H9 (cell line): Measurements from ENCODE around the gene CERS4. TPM values are rescaled to one million over a fixed set of nuclear protein-coding genes. Genes with fewer than 3 reads are reported as not detected.

Experiments
- DNase-seq: peaks from one replicate; pipeline ENCODE4 v3.0.0-alpha.2; 2017
- H2AFZ ChIP-seq: one replicate; pipeline ENCODE4 v1.6.1; 2013; ENCODE audit warnings: mild to moderate bottlenecking, low read length, control low read depth, moderate library complexity
- H2AK5ac ChIP-seq: 2 replicates; pipeline ENCODE4 v1.6.1; 2013; ENCODE audit warnings: low read length, control low read depth, mixed read lengths; ENCODE audit not compliant: insufficient read length
- H2BK120ac ChIP-seq: one replicate; pipeline ENCODE4 v1.6.1; 2013; ENCODE audit warnings: low read depth, mild to moderate bottlenecking, low read length, control low read depth, inconsistent platforms; ENCODE audit not compliant: poor library complexity, severe bottlenecking
- H2BK12ac ChIP-seq: 2 replicates; pipeline ENCODE4 v1.6.1; 2013; ENCODE audit warnings: low read length, control low read depth, mixed read lengths, low read depth; ENCODE audit not compliant: insufficient read length
- H2BK15ac ChIP-seq: 2 replicates; pipeline ENCODE4 v1.6.1; 2013; ENCODE audit warnings: low read depth, low read length, control low read depth
- H2BK20ac ChIP-seq: one replicate; pipeline ENCODE4 v1.6.1; 2013; ENCODE audit warnings: low read depth, mild to moderate bottlenecking, low read length, control low read depth, inconsistent platforms; ENCODE audit not compliant: poor library complexity, severe bottlenecking
- H2BK5ac ChIP-seq: 2 replicates; pipeline ENCODE4 v1.6.1; 2013; ENCODE audit warnings: low read length, control low read depth, mixed read lengths; ENCODE audit not compliant: insufficient read length
- H3K14ac ChIP-seq: 2 replicates; pipeline ENCODE4 v1.6.1; 2013; ENCODE audit warnings: low read length, control low read depth; ENCODE audit not compliant: insufficient read depth
- H3K18ac ChIP-seq: 2 replicates; pipeline ENCODE4 v1.6.1; 2013; ENCODE audit warnings: low read depth, mild to moderate bottlenecking, mixed read lengths, low read length, control low read depth; ENCODE audit not compliant: insufficient read length
- H3K23ac ChIP-seq: 2 replicates; pipeline ENCODE4 v1.6.1; 2013; ENCODE audit warnings: low read length, control low read depth, mixed read lengths, low read depth; ENCODE audit not compliant: insufficient read length
- H3K23me2 ChIP-seq: 2 replicates; pipeline ENCODE4 v1.6.1; 2013; ENCODE audit warnings: low read depth, mild to moderate bottlenecking, mixed read lengths, low read length, control low read depth; ENCODE audit not compliant: insufficient read length, poor library complexity, severe bottlenecking
- H3K27ac ChIP-seq: 2 replicates; pipeline ENCODE4 v1.5.1; 2013; ENCODE audit warnings: low read length, control low read depth, mixed read lengths, low read depth; ENCODE audit not compliant: insufficient read length
- H3K27me3 ChIP-seq: 2 replicates; pipeline ENCODE4 v1.6.1; 2013; ENCODE audit warnings: low read length, control low read depth, inconsistent platforms; ENCODE audit not compliant: insufficient read depth
- H3K4ac ChIP-seq: 2 replicates; pipeline ENCODE4 v1.6.1; 2013; ENCODE audit warnings: low read depth, mild to moderate bottlenecking, control low read depth, inconsistent platforms, low read length, moderate library complexity
- H3K4me1 ChIP-seq: 2 replicates; pipeline ENCODE4 v1.6.1; 2013; ENCODE audit warnings: low read length, control low read depth, inconsistent platforms; ENCODE audit not compliant: insufficient read depth
- H3K4me2 ChIP-seq: 2 replicates; pipeline ENCODE4 v1.6.1; 2013; ENCODE audit warnings: low read length, control low read depth, mixed read lengths; ENCODE audit not compliant: insufficient read length, insufficient read depth
- H3K56ac ChIP-seq: 2 replicates; pipeline ENCODE4 v1.6.1; 2013; ENCODE audit warnings: low read depth, mild to moderate bottlenecking, mixed read lengths, low read length, control low read depth; ENCODE audit not compliant: insufficient read length
- H3K79me1 ChIP-seq: 2 replicates; pipeline ENCODE4 v1.6.1; 2013; ENCODE audit warnings: low read depth, mild to moderate bottlenecking, moderate library complexity, low read length, control low read depth, inconsistent platforms; ENCODE audit not compliant: insufficient read depth, poor library complexity, severe bottlenecking
- H3K79me2 ChIP-seq: 2 replicates; pipeline ENCODE4 v1.6.1; 2013; ENCODE audit warnings: low read length, control low read depth, inconsistent platforms; ENCODE audit not compliant: insufficient read depth
- H3K9ac ChIP-seq: 2 replicates; pipeline ENCODE4 v1.6.1; 2013; ENCODE audit warnings: low read length, control low read depth, mixed read lengths; ENCODE audit not compliant: insufficient read length; ENCODE audit errors: extremely low read depth
- H3K9me3 ChIP-seq: one replicate; pipeline ENCODE4 v1.6.1; 2013; ENCODE audit warnings: low read depth, low read length, inconsistent platforms; ENCODE audit not compliant: control insufficient read depth
- H3T11ph ChIP-seq: one replicate; pipeline ENCODE4 v1.6.1; 2013; ENCODE audit warnings: mild to moderate bottlenecking, low read length, control low read depth, inconsistent platforms
- H4K20me1 ChIP-seq: one replicate; pipeline ENCODE4 v1.6.1; 2013; ENCODE audit not compliant: control insufficient read depth, insufficient read length, insufficient read depth
- H4K5ac ChIP-seq: 2 replicates; pipeline ENCODE4 v1.6.1; 2013; ENCODE audit warnings: low read depth, mild to moderate bottlenecking, mixed read lengths, low read length, control low read depth; ENCODE audit not compliant: insufficient read length
- H4K8ac ChIP-seq: replicated peaks from 2 replicates; pipeline ENCODE4 v1.6.1; 2013; ENCODE audit warnings: low read length, control low read depth, mixed read lengths, low read depth; ENCODE audit not compliant: insufficient read length
- H4K91ac ChIP-seq: 2 replicates; pipeline ENCODE4 v1.6.1; 2013; ENCODE audit warnings: low read depth, mild to moderate bottlenecking, moderate library complexity, mixed read lengths, low read length, control low read depth; ENCODE audit not compliant: insufficient read length
- H3K27ac Mint-ChIP-seq, 3 experiments: 2 replicates in 2 of 3; 3 replicates in 1 of 3; pipeline ENCODE4 v1.8.0; 2020 to 2021; ENCODE audit warnings: mixed read lengths in 3 of 3, mild to moderate bottlenecking in 1 of 3, moderate library complexity in 1 of 3
- H3K27me3 Mint-ChIP-seq: 2 replicates; pipeline ENCODE4 v1.8.0; 2021; ENCODE audit warnings: low read depth, mild to moderate bottlenecking, moderate library complexity, mixed read lengths
- H3K36me3 Mint-ChIP-seq, 3 experiments: 2 replicates in 2 of 3; 3 replicates in 1 of 3; pipeline ENCODE4 v1.8.0; 2020 to 2021; ENCODE audit warnings: low read depth in 3 of 3, mixed read lengths in 3 of 3; ENCODE audit not compliant: insufficient read depth in 1 of 3
- H3K4me1 Mint-ChIP-seq, 2 experiments: 2 replicates each; pipeline ENCODE4 v1.8.0; 2020; ENCODE audit warnings: mixed read lengths in 2 of 2
- H3K4me3 Mint-ChIP-seq, 2 experiments: 2 replicates in 1 of 2; 3 replicates in 1 of 2; pipeline ENCODE4 v1.8.0; 2020 to 2021; ENCODE audit warnings: mild to moderate bottlenecking in 2 of 2, mixed read lengths in 2 of 2, moderate library complexity in 1 of 2
- H3K9me3 Mint-ChIP-seq, 2 experiments: 2 replicates in 1 of 2; 3 replicates in 1 of 2; pipeline ENCODE4 v1.8.0; 2020; ENCODE audit warnings: mild to moderate bottlenecking in 2 of 2, mixed read lengths in 2 of 2, moderate library complexity in 1 of 2
- CTCF ChIP-seq: fragments of 200-600 bp; sonication (generic); conservative IDR thresholded peaks from 3 replicates; pipeline ENCODE4 v1.8.0; 2021; ENCODE audit warnings: antibody characterized with exemption, mild to moderate bottlenecking
- WGBS: extraction: QIAGEN DNeasy Blood & Tissue Kit; methylation state at CpG from one replicate; pipeline ENCODE4 v1.1.7; 2013; ENCODE audit warnings: missing lambda C conversion rate, low lambda C conversion rate, mixed read lengths; ENCODE audit not compliant: insufficient read length; ENCODE audit errors: extremely low coverage; 5-methylcytosine and 5-hydroxymethylcytosine counted together
- total RNA-seq: library from RNA; stranded (reverse); gene quantifications from 2 replicates; pipeline ENCODE4 v1.2.1, GENCODE V29; 2021

The CERS4 gene
- total RNA-seq, 1 experiment from 2014 or later = 62.6 TPM

- Histone ChIP-seq H3K9ac (no peak overlapping the region), H3K56ac (no peak overlapping the region), H3K9me3 (no peaks in the 10 kb centered on the region), H2BK20ac (no peak overlapping the region), H3K4ac (no peak overlapping the region), H3K23me2 (peaks cover 11% of the 10 kb centered on the region), H3K23ac (no peak overlapping the region), H3K27ac (no peak overlapping the region), H2BK15ac (no peak overlapping the region), H4K20me1 (no peaks in the 10 kb centered on the region), H3K18ac (no peak overlapping the region), H4K8ac (no peak overlapping the region), H2AFZ (no peak overlapping the region), H3K79me1 (no peaks in the 10 kb centered on the region), H4K91ac (no peak overlapping the region), H3T11ph (no peak overlapping the region), H4K5ac (no peak overlapping the region), H2BK5ac (no peak overlapping the region), H3K14ac (no peak overlapping the region), H3K4me1 (no peaks in the 10 kb centered on the region), H3K4me2 (peak overlapping the region; percentile 92), H2BK120ac (no peak overlapping the region), H3K27me3 (no peaks in the 10 kb centered on the region), H3K79me2 (no peaks in the 10 kb centered on the region; the same call in 1 of the 2 replicates), H2BK12ac (no peak overlapping the region), H2AK5ac (no peak overlapping the region)
- no CpG with 5 or more reads among the region's 17 CpGs for WGBS
- H3K9me3 Mint-ChIP-seq = no peaks in the 10 kb centered on the region
- H3K4me3 Mint-ChIP-seq = peak overlapping the region; percentile 89 to 99
- H3K27me3 Mint-ChIP-seq = no peaks in the 10 kb centered on the region
- 0 out of 7 replicates have a peak overlapping the region, but pooled peaks of 1 of the 3 experiments have one; percentile 20 for H3K27ac Mint-ChIP-seq
- peaks cover 22 to 30% of the 10 kb centered on the region in 2 experiments for H3K4me1 Mint-ChIP-seq
- peaks cover 28 to 38% (median 32%) of the 10 kb centered on the region in 3 experiments for H3K36me3 Mint-ChIP-seq
- DNase-seq = no peak
- TF ChIP-seq CTCF = no peak
Measured at GRCh38 chr19:8308891-8309291, 99.7 kb downstream of the CERS4 start.
